Measurements from ENCODE around the gene SLC25A22.

DNA sequence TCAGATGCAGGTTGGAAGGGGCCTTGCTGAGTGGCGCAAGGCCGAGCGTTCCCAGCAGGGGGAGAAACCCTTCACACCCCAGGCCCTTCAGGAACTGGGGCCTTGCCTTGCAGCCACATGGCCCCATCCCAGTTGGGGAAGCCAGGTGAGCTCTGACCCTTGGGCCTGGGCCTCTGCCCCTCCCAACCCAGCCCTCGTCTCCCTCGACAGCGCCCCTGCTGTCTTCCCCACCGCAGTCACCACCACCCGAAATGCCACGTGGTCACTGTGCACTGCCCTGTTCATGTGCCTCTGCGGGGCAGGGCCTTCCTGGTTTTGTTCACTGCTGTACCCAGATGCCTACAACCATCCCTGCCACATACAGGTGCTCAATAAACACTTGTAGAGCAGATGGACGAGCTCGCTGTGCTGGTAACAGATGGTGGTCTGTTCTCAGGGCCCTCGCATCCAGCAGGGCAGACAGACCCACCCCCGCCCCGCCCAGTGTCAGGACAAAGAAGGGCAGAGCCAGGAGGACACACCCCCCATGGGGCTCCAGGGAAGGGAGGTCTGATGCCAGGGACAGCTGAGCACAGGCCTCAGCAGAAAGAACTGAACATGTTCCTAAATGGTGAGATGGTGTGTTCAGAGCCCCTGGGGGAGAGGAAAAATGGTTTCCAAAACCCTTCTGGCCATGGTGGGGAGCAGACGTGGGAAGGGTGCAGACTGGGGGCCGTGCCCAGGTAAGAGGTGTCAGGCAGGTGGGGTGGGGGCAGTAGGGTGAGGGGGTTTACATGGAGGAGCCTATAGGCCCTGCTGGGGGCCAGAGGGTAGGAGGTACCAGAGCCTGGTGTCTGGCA, 40.6 kb upstream of the SLC25A22 start:
- TF ChIP-seq, protein P1, sequence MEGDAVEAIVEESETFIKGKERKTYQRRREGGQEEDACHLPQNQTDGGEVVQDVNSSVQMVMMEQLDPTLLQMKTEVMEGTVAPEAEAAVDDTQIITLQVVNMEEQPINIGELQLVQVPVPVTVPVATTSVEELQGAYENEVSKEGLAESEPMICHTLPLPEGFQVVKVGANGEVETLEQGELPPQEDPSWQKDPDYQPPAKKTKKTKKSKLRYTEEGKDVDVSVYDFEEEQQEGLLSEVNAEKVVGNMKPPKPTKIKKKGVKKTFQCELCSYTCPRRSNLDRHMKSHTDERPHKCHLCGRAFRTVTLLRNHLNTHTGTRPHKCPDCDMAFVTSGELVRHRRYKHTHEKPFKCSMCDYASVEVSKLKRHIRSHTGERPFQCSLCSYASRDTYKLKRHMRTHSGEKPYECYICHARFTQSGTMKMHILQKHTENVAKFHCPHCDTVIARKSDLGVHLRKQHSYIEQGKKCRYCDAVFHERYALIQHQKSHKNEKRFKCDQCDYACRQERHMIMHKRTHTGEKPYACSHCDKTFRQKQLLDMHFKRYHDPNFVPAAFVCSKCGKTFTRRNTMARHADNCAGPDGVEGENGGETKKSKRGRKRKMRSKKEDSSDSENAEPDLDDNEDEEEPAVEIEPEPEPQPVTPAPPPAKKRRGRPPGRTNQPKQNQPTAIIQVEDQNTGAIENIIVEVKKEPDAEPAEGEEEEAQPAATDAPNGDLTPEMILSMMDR (IDR thresholded peaks at IDR 0.05) = no peak
- TF ChIP-seq EZH2 (IDR thresholded peaks at IDR 0.05; ENCODE audit: borderline replicate concordance, insufficient read depth, low read depth, low read length, poor library complexity, severe bottlenecking) = no peak
